Right atrium auricular region (tissue), 2 donors: Measurements from ENCODE around the gene AGAP1. TPM values are rescaled to one million over a fixed set of nuclear protein-coding genes. Genes with fewer than 3 reads are reported as not detected.

Experiments
- DNase-seq: peaks from one replicate; pipeline ENCODE4 v3.0.0-alpha.2; 2019; ENCODE audit warnings: low spot score
- H3K27ac ChIP-seq, 2 donors: fragments of 200-600 bp; sonication (generic); 1 replicate in 1 of 2; 2 replicates in 1 of 2; pipeline ENCODE4 v1.5.1; 2016 to 2019
- H3K27me3 ChIP-seq, 2 donors: fragments of 200-600 bp; sonication (generic); one replicate each; pipeline versions ENCODE4 v1.5.1 to v1.6.0; 2017 to 2019
- H3K36me3 ChIP-seq: fragments of 200-600 bp; sonication (generic); one replicate; pipeline ENCODE4 v1.5.1; 2016
- H3K4me1 ChIP-seq, 2 donors: fragments of 200-600 bp; sonication (generic); one replicate each; pipeline versions ENCODE4 v1.5.1 to v1.6.0; 2017 to 2019
- H3K4me3 ChIP-seq, 2 donors: fragments of 200-600 bp; sonication (generic); 1 replicate in 1 of 2; 2 replicates in 1 of 2; pipeline ENCODE4 v1.5.1; 2017 to 2019; ENCODE audit warnings: mild to moderate bottlenecking in 1 of 2, moderate library complexity in 1 of 2
- H3K9me3 ChIP-seq, 2 donors: fragments of 200-600 bp; sonication (generic); one replicate each; pipeline ENCODE4 v1.5.1; 2019
- CTCF ChIP-seq, 2 donors: fragments of 200-600 bp; sonication (generic); IDR thresholded peaks; one replicate each; pipeline ENCODE4 v1.5.1; 2019; ENCODE audit warnings: antibody characterized with exemption in 2 of 2
- total RNA-seq, 2 donors: library from RNA; depleted of rRNA; stranded (reverse); fragments of >200 nt; gene quantifications; one replicate each; pipeline ENCODE4 v1.1.0, GENCODE V29; 2016

AGAP1 gene
- total RNA-seq, 2 donors from 2014 or later: 11.6 to 17.2 TPM

- Histone ChIP-seq H3K36me3 (no peaks in the 10 kb centered on the region), H3K9me3 (no peaks in the 10 kb centered on the region), H3K4me3 (no peak overlapping the region), H3K27me3 (no peaks in the 10 kb centered on the region), H3K27ac (no peak overlapping the region), H3K4me1 (no peaks in the 10 kb centered on the region)
- TF ChIP-seq CTCF (IDR thresholded peaks at IDR 0.05): no peak
- no peak for DNase-seq
Measured at GRCh38 chr2:235903782-235904584, 410.1 kb downstream of the AGAP1 start.

- Histone ChIP-seq H3K9me3 (no peaks in the 10 kb centered on the region), H3K36me3 (no peaks in the 10 kb centered on the region), H3K27ac (no peak overlapping the region), H3K4me1 (no peaks in the 10 kb centered on the region), H3K27me3 (no peaks in the 10 kb centered on the region), H3K4me3 (no peak overlapping the region)
- DNase-seq: no peak
- no peak for TF ChIP-seq CTCF (IDR thresholded peaks at IDR 0.05)
Measured at GRCh38 chr2:235904585-235904931, 410.7 kb downstream of the AGAP1 start.

- Histone ChIP-seq H3K9me3 (no peaks in the 10 kb centered on the region), H3K27ac (no peak overlapping the region)
Measured at GRCh38 chr2:235908826-235909225, 415.0 kb downstream of the AGAP1 start.

GRCh38 chr2:235909358-235909757 is 415.5 kb downstream of the AGAP1 start:
- Histone ChIP-seq H3K4me1 (no peaks in the 10 kb centered on the region), H3K9me3 (no peaks in the 10 kb centered on the region), H3K27ac (no peak overlapping the region), H3K4me3 (no peak overlapping the region), H3K27me3 (no peaks in the 10 kb centered on the region), H3K36me3 (no peaks in the 10 kb centered on the region)
- DNase-seq: no peak
- TF ChIP-seq CTCF (IDR thresholded peaks at IDR 0.05): no peak

More at GRCh38 chr2:235908826-235909225, 415.0 kb downstream of the AGAP1 start:
- Histone ChIP-seq H3K36me3 (no peaks in the 10 kb centered on the region), H3K4me1 (no peaks in the 10 kb centered on the region), H3K4me3 (no peak overlapping the region), H3K27me3 (no peaks in the 10 kb centered on the region)
- DNase-seq: no peak
- no peak for TF ChIP-seq CTCF (IDR thresholded peaks at IDR 0.05)

GRCh38 chr2:235910067-235910466 is 416.2 kb downstream of the AGAP1 start:
- DNase-seq: no peak
- H3K27ac ChIP-seq: no peak overlapping the region
- H3K27me3 ChIP-seq: no peaks in the 10 kb centered on the region
- no peaks in the 10 kb centered on the region for H3K4me1 ChIP-seq
- no peak for TF ChIP-seq CTCF (IDR thresholded peaks at IDR 0.05)
- no peak overlapping the region for H3K4me3 ChIP-seq
- no peaks in the 10 kb centered on the region for H3K36me3 ChIP-seq
- no peaks in the 10 kb centered on the region for H3K9me3 ChIP-seq

- no peaks in the 10 kb centered on the region for H3K36me3 ChIP-seq
- DNase-seq: no peak
- TF ChIP-seq CTCF (IDR thresholded peaks at IDR 0.05): no peak
- no peaks in the 10 kb centered on the region for H3K9me3 ChIP-seq
- no peaks in the 10 kb centered on the region for H3K4me1 ChIP-seq
- no peak overlapping the region for H3K27ac ChIP-seq
- no peaks in the 10 kb centered on the region for H3K27me3 ChIP-seq
- no peak overlapping the region for H3K4me3 ChIP-seq
Measured at GRCh38 chr2:235911125-235911524, 417.3 kb downstream of the AGAP1 start.
